ENCODE data around the gene STX10.

The STX10 gene

DNA sequence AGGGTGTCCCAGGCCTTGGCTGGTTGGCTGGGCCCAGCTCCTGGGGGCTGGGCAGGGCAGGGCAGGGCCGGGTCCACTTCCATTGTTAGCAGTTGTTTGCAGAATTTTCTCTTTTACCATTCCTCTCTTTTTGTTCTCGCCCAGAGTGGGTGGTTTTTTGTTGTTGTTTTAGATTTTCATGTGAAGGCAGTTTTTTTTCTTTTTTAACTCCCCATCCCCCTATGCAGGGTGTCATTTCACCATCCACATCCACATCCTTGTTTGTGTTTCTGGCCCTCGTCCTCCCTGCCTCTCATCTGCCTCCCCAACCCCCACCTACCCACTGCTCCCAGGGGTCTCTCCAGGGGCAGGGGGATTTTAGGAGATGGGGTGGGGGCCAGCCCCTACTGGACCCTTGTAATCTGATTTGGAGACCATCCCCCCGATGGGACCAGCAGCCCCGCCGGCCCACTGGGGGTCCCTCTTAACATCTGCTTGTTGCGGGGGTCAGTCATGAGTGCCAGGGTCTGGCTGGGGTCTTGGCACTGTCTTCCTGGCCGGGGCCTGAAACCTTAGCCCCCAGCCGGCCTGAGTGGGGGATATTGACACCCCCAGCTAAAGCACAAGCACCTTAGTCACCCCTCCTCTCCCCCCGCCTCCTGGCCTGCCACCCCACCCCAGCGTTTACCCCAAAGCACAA is 10.4 kb downstream of the STX10 start:
- no peak for DNase-seq (ENCODE audit: low read depth in 2 of 2)

DNA sequence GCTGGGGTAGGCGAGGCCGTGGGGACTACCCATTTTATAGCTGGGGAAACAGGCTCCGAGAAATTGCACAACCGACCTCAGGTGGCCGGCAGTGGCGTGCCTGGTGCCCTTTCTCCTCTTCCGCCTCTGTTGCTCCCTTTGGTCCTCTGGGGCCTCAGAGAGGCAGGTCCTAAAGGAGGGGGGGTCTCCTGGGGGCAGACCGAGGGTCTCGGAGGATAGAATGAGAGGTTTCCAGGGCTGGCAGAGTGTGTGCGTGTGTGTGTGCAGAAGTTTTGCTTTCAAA is 11.3 kb downstream of the STX10 start:
- no peak for DNase-seq (ENCODE audit: low read depth in 2 of 2)

DNA sequence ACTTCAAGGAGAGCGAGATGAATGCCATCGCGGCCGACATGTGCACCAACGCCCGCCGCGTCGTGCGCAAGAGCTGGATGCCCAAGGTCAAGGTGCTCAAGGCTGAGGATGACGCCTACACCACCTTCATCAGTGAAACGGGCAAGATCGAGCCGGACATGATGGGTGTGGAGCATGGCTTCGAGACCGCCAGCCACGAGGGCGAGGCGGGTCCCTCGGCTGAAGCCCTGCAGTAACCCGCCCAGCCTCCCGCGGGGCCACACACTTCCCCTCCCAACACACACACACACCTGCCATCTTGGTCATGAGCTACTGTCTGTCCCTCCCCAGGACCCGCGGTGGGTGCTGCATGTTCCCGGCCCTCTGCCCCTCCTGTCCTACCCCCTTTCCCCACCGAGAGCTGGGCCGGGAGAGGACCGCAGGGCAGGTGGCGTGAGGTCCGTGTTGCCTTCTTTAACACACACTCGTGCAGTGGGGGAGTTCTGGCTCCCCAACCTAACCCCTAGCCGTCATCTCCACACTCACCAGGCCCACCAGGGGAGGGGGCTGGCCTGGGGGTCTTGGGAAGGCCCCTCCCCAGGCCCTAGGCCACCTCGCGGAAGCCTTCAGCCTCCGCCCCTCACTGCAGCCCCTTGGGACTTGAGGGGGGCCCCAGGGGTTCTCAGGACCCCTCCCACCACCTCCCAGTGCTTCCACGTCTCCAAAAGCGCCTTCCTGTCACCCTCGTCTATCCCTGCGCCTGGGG is 11.8 kb downstream of the STX10 start:
- no peak for DNase-seq (ENCODE audit: low read depth in 2 of 2)

DNA sequence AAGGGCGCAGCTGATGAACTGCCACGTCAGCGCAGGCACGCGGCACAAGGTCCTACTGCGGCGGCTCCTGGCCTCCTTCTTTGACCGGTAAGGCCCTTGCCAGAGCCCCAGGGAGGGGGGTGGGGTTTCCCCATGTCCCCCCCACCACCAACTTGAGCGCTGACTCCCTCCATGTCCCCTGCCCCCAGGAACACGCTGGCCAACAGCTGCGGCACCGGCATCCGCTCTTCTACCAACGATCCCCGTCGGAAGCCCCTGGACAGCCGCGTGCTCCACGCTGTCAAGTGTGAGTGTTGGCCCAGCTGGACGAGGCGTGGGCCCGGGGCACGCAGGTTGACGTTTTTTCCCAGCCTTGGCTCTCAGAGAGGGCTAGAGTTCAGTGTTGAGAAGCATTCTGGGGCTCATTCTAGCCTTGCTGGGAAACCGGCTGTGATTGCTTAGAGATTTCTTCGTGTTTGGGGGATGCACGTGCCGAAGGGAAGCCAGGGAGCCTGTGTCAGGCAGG is 12.8 kb downstream of the STX10 start:
- no peak for DNase-seq (ENCODE audit: low read depth in 2 of 2)

DNA sequence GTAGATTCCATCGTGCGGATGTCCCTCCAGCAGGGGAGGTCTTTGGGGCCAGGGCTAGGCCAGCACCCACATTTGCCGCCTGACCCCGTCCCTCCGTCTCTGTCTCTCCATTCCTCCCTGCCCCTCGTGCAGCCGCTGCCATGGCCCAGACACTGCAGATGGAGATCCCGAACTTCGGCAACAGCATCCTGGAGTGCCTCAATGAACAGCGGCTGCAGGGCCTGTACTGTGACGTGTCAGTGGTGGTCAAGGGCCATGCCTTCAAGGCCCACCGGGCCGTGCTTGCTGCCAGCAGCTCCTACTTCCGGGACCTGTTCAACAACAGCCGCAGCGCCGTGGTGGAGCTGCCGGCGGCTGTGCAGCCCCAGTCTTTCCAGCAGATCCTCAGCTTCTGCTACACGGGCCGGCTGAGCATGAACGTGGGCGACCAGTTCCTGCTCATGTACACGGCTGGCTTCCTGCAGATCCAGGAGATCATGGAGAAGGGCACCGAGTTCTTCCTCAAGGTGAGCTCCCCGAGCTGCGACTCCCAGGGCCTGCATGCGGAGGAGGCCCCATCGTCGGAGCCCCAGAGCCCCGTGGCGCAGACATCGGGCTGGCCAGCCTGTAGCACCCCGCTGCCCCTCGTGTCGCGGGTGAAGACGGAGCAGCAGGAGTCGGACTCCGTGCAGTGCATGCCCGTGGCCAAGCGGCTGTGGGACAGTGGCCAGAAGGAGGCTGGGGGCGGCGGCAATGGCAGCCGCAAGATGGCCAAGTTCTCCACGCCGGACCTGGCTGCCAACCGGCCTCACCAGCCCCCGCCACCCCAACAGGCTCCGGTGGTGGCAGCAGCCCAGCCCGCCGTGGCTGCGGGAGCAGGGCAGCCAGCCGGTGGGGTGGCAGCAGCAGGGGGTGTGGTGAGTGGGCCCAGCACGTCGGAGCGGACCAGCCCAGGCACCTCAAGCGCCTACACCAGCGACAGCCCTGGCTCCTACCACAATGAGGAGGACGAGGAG is 14.8 kb downstream of the STX10 start:
- DNase-seq (ENCODE audit: low read depth in 2 of 2), result no peak

DNA sequence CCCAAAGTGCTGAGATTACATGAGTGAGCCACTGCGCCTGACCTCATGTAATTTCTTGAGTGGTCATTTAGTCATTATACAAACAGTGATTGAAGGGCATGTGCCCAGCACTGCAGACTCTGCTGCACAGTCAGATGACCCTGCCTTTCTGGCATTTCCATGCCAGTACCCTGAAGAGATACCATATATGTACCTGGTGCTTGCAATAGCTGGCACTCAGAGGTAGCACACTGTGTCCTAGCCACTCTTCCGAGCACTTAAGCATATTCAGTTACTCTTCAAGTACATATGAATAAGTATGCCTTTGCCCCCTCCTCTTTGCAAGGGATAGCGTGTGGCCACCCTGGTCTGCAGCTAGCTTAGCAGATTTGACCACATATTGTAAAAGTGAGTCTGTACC is 15.5 kb downstream of the STX10 start:
- no peak for DNase-seq (ENCODE audit: low read depth in 2 of 2)

DNA sequence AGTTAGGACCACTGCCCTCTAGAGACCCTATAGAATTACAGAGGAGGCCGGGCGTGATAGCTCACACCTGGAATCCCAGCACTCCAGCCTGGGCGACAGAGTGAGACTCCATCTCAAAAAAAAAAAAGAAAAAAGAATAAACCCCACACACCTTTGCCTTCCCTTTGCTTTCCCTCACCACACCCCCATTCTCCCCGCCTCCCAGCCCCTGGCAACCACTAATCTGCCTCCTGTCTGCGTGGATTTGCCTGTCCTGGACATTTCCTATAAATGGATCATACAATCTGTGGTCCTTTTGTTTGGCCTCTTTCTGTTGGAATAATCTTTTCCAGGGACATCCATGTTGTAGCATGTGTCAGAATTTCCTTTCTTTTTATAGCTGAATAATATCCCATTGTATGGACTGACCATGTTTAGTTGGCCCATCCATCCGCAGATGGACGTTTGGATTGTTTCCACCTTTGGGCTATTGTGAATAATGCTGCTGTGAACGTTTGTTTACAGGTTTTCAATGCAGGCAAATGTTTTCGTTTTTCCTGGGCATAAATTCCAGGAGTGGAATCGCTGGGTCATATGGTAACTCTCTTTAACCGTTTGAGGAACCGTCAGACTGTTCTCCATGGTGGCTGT is 16.8 kb downstream of the STX10 start:
- DNase-seq (ENCODE audit: low read depth in 2 of 2), result no peak

DNA sequence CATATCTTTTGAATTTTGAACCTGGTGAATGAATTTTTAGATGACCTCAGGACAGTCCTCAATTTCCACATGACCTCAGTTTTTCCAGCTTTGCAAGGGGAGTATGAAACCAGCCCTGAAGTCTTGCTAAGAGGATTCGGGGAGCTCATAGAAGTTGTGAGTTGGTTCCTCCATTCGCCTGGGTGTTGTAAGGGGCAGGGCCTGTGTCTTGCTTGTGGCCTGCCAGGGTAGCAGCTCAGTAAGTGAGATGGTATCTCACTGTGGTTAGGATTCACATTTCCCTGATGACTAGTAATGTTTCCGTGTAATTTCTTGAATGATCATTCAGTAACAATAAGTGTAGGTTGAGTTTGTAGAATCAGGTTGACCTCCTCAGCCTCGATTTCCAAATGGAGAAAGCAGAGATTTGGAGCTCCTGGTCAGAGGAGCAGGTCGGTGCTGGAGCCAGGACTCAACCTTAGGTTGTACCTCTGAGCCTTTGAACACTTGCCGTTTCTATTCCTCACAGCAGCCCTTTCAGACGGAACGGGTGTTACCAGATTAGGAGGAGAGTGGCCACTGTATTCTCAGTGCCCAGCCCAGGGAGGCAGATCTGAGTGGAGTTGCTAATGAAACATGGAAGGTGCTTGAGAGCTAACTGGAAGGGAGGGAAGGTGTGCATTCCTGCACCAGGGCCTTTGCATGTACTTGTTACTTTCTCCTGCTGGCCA is 17.5 kb downstream of the STX10 start:
- peak in 1 of 2 donors; percentile 30 for DNase-seq (ENCODE audit: low read depth in 2 of 2)

DNA sequence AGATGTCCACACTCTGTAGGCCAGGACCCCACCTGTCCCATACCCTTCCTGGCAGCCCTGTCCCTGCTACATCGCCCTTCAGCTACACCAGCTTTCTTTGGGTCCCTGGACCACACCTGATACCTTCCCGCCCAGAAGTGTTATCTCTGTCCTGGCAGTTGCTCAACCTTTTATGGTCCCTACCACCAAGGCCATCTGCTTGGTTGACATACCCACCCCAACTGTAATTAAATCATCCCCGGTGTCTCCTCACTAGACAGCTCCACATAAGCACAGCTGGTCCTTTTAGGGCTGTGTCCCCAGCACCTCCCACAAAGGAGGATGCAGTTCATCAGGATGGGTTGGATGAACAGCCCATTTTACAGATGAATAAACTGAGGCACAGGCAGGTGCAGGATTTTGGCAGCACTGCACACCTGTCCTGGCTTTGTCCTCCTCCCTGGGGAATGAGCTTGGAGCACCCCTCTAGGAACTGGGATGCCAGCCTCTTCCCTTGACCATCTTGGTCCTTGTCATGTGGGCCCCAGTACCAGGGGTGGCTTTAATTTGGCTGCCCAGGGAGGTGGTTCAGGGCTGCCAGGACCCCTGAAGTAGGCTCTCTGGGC is 19.2 kb downstream of the STX10 start:
- DNase-seq (ENCODE audit: low read depth in 2 of 2), result no peak

DNA sequence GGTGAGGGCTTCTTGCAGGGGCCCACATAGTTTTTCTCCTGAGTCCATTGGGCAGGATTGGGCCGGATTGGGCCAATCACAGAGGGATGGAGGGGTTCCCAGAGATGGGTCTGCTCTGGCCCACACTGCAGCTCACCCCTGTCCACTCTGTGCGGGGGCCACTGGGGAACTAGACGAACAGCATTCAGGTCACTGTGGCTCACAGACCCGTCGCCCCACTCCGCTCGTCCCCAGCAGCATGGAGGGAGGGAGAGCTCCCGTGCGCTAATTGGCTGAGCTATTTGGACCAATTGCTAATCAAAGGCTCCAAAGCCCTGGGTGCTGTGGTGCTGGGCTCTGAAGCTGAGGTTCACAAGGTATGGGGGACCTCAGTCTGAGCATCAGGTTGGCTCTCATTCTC is 20.8 kb downstream of the STX10 start:
- no peak for DNase-seq (ENCODE audit: low read depth in 2 of 2)

DNA sequence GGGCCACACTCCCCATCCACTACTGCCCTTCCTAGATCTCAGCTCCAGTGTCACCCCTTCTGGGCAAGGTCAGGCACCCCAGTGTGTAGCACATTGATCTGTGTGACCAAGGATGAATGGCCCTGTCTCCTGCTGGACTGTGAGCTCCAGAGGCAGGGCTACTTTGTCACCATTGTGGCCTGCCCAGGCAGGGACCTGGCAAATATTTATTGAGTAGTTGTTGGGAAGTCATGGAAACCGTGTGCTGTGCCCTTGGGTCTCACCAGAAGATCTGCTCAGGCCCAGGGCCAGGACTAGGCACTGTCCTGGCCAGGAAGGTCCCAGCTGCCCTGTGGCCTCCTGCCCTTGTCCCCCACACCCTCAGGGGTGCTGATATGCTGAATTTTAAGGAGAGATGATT is 21.6 kb downstream of the STX10 start:
- no peak for DNase-seq (ENCODE audit: low read depth in 2 of 2)

DNA sequence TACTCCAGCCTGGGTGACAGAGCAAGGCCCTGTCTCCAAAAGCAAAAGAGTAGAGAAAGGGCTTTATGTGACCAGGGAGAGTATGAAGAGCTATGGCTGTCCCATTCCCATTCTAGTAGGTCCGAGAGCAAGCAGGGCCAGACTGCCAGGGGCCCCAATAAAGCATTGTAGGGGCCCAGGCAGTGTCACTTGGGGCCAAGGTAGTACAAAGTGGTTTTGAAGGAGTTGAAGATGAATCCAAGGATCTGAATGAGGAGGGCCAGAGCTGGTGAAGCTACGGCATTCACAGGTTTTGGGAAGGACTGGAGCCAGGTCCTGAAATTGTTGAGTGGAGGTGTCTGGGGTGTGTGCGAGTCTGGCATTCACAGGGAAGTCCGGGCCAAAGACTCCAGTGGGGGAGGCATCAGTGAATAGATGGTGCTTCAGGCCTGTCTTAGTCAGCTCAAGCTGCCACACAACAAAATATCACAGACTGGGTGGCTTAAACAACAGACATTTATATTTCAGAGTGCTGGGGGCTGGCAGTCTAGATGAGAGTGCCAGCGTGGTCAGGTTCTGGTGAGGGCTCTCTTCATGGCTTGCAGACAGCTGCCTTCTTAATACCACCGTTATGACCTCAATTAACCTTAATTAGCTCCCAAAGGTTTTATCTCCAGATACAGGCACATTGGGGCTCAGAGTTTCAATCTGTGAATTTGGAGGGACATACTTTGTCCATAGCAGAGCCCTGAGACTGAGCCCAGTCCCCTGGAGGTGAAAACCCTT is 22.2 kb downstream of the STX10 start:
- no peak for DNase-seq (ENCODE audit: low read depth in 2 of 2)

DNA sequence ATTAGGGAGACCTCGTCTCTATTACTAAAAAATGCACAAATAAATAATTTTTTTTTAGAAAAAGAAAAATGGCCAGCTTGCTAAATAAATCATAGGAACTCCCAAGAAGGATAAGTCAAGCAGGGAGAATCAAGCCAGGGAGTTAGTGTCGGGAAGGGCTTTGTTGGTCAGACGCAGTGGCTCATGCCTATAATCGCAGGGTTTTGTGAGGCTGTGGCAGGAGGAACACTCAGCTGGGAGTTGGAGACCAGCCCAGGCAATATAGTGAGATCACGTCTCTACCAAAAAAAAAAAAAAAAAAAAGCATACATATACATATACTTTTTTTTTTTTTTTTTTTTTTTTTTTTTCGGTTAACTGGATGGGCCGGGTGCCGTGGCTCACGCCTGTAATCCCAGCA is 23.1 kb downstream of the STX10 start:
- no peak for DNase-seq (ENCODE audit: low read depth in 2 of 2)

DNA sequence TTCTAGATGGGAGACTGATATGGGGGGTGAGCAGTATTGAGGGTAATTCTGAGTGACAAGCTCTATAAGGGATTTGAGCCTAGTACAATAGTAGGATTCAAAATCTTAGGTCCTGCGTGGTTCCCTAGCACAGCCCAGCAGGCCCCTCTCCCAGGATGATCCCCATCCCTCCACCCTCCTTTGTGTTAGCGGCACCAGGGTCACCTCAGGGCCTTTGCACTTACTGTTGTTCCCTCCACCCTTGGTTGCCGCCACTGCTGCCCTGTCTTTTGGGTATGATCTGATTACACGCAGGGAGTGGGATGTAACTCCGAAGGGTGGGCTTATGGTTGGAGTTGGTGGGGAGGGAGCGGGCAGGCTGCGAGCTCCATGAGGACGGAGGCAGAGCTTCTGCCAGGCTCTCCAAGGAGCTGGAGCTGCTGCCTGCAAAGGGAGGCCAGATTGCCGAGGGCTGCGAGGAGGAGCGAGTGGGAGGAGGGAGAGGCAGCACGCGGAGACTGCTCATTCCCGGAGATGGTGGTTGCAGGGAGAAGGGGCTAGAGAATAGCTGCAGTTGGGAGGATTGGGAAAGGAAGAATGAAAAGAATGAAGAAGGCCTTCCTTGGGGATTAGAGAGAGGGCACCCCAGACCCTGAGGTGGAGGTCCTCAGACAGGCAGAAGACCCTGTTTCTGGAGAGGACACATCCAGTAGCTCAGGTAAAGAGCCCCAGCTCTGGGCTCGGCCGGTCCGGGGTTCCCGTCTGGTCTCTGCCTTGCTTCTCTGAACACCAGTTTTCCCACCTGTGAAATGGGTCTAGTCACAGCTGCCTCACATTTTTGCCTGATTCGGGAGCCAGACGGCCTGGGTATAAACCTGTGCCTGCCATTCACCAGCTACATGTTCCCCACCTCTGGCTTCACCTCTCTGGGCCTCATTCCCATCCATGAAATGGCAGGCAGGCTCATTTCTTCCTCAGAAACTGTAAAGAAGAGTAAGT is 26.9 kb downstream of the STX10 start:
- DNase-seq (ENCODE audit: low read depth in 2 of 2), result no peak

DNA sequence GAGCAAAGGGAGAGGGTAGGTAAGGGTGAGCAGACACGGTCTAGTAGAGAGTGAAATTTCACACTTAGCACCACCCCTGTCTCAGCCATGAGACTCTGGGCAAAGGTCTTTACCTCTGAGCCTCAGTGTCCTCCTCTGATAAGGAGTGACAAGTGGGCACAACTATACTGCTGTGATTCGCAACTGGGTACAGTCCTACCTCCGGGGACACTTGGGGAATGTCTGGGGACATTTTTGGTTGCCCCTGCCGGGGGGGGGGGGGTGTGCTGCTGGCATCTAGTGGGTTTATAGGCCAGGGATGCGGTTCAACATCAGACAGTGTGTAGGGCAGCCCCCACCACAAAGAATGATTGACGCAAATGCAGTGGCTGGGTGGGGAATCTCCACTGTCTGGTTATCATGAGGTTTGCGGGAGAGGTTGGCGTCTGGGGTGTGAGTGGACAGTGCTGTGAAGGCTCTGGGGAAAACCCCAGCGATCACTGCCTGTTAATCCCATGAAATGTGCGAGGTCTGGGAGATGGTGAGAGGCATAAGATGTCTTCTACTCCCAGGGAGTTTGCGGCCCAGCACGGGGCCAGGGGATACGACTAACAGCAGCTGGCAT is 27.8 kb downstream of the STX10 start:
- no peak for DNase-seq (ENCODE audit: low read depth in 2 of 2)

DNA sequence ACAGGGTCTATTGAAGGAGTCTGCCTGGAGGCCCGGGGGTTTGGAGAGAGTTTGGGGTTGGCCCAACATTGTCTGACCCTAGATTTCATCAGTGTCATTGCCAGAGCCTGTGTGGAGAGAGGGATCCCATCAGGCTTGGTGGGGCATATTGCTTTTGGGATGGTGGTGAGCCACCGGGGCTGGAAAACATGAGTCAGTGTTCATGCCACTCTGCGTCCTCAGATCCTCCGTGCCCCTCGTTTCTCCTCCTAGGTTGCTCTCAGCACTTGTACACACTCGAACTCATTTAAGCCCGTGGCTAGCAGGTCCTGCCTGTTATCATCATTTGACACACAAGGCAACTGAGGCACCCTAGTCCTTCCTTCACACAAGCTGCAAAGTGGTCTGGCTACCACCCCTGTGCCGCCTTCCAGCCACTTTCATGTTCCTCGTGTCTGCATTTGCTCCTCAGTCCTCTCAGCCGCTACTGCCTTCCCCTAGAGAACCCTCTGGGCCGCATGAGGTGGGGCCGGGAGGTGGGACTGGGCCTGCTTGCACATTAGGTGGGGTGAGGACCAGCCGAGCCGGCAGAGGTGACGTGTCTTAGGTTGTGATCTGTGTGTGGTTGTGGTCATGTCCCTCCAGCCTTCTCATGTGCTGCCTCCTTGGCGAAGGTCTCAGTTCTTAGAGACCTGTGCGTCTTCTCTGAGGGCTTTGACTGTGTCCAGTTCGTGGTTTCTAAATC is 28.5 kb downstream of the STX10 start:
- no peak for DNase-seq (ENCODE audit: low read depth in 2 of 2)

DNA sequence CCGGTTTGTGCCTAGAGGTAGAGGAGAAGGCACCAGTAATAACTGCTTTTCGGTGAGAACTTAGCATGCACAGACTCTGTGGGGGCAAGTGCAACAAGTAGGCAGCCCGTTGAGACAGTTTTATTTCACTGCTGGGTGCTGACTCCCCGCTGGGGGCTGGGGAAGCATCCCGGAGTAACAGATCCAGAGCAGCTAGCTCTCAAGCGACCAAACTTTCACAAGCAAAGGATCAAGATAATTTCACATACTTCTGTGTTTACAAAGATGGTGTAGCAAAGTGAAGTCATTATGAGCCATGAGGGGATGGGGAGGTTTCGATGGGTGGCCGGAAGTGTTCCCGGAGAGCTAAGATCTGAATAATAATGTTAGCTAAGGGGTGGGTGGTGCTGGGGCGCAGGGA is 29.4 kb downstream of the STX10 start:
- no peak for DNase-seq (ENCODE audit: low read depth in 2 of 2)

DNA sequence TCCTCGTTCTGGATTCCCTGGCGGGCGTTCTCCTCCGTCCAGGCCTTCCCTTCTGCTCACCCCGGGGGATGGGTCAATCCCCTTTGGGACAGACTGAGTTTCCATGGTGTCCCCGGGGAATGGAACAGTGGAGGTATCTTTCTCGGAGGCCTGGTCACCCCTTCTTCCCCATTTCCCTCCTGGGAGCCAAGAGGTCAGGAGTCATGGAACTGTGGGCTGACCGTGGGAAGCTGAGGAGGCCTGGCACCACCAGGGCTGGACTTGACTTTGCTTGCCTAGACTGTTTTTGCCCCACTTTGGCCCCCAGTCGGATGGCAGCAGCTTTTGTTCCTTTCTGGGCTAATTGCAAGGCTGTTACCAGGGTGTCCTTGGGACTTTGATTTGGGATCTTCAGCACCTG is 30.1 kb downstream of the STX10 start:
- no peak for DNase-seq (ENCODE audit: low read depth in 2 of 2)
